ENCODE measurements around the gene RFX8.

RFX8 gene

GRCh38 chr2:101409699-101410098 is 65.2 kb downstream of the RFX8 start:
- Histone ChIP-seq H3K4me3 (ENCODE audit: low read length) (no peak overlapping the region), H3K4me2 (ENCODE audit: low read length) (no peak overlapping the region), H3K9me3 (ENCODE audit: control insufficient read depth, insufficient read depth, low read length) (no peaks in the 10 kb centered on the region), H3K27me3 (ENCODE audit: control insufficient read depth, low read length) (no peaks in the 10 kb centered on the region), H3K27ac (ENCODE audit: low read depth, low read length) (no peak overlapping the region), H3K36me3 (ENCODE audit: control insufficient read depth, low read length) (no peaks in the 10 kb centered on the region), H3F3A (ENCODE audit: control insufficient read depth, insufficient read depth) (no peaks in the 10 kb centered on the region), H3K4me1 (ENCODE audit: control insufficient read depth, low read length) (peaks cover 12% of the 10 kb centered on the region), H4K20me1 (ENCODE audit: control insufficient read depth, insufficient read depth, low read depth, low read length) (no peaks in the 10 kb centered on the region), H3K79me2 (ENCODE audit: control insufficient read depth, low read length) (no peaks in the 10 kb centered on the region), H3K9me2 (replicated peaks; ENCODE audit: control insufficient read depth, low read length) (no peaks in the 10 kb centered on the region)
- TF ChIP-seq EZH2phosphoT487 (IDR thresholded peaks at IDR 0.05; ENCODE audit: borderline replicate concordance, low read length) = no peak
- TF ChIP-seq, protein P1, sequence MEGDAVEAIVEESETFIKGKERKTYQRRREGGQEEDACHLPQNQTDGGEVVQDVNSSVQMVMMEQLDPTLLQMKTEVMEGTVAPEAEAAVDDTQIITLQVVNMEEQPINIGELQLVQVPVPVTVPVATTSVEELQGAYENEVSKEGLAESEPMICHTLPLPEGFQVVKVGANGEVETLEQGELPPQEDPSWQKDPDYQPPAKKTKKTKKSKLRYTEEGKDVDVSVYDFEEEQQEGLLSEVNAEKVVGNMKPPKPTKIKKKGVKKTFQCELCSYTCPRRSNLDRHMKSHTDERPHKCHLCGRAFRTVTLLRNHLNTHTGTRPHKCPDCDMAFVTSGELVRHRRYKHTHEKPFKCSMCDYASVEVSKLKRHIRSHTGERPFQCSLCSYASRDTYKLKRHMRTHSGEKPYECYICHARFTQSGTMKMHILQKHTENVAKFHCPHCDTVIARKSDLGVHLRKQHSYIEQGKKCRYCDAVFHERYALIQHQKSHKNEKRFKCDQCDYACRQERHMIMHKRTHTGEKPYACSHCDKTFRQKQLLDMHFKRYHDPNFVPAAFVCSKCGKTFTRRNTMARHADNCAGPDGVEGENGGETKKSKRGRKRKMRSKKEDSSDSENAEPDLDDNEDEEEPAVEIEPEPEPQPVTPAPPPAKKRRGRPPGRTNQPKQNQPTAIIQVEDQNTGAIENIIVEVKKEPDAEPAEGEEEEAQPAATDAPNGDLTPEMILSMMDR (IDR thresholded peaks at IDR 0.05; ENCODE audit: low read depth, low read length, poor library complexity, severe bottlenecking) = no peak

DNA sequence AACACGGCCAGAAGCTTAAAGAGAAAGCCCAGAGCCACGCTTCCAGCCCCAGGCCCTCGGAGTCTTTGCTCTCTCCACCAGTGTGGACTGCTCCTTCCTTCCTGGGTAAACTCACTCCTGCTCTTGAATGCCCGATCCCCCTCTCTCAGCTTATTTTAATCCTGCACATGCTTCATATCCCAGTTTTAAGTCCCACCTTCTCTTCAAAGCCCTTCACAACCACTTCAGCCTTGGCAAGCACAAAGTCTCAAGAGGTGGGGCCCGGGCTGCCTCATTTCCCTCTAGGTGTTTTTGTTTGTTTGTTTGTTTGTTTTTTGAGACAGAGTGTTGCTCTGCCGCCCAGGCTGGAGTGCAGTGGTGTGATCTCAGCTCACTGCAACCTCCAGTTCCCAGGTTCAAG is 66.0 kb downstream of the RFX8 start:
- no peaks in the 10 kb centered on the region for H3K79me2 ChIP-seq (ENCODE audit: control insufficient read depth, low read length)
- no peaks in the 10 kb centered on the region for H3K9me2 ChIP-seq (replicated peaks; ENCODE audit: control insufficient read depth, low read length)
- no peaks in the 10 kb centered on the region for H3K9me3 ChIP-seq (ENCODE audit: control insufficient read depth, insufficient read depth, low read length)
- H3K4me1 ChIP-seq (ENCODE audit: control insufficient read depth, low read length) = peaks cover 12% of the 10 kb centered on the region
- H3K4me2 ChIP-seq (ENCODE audit: low read length) = no peak overlapping the region
- no peaks in the 10 kb centered on the region for H3K36me3 ChIP-seq (ENCODE audit: control insufficient read depth, low read length)
- H3K4me3 ChIP-seq (ENCODE audit: low read length) = no peak overlapping the region
- no peaks in the 10 kb centered on the region for H3K27me3 ChIP-seq (ENCODE audit: control insufficient read depth, low read length)
- H3K27ac ChIP-seq (ENCODE audit: low read depth, low read length) = no peak overlapping the region
- H3F3A ChIP-seq (ENCODE audit: control insufficient read depth, insufficient read depth) = no peaks in the 10 kb centered on the region
- H4K20me1 ChIP-seq (ENCODE audit: control insufficient read depth, insufficient read depth, low read depth, low read length) = no peaks in the 10 kb centered on the region
- no peak for TF ChIP-seq EZH2phosphoT487 (IDR thresholded peaks at IDR 0.05; ENCODE audit: borderline replicate concordance, low read length)
- TF ChIP-seq, protein P1 (IDR thresholded peaks at IDR 0.05; ENCODE audit: low read depth, low read length, poor library complexity, severe bottlenecking) = no peak

DNA sequence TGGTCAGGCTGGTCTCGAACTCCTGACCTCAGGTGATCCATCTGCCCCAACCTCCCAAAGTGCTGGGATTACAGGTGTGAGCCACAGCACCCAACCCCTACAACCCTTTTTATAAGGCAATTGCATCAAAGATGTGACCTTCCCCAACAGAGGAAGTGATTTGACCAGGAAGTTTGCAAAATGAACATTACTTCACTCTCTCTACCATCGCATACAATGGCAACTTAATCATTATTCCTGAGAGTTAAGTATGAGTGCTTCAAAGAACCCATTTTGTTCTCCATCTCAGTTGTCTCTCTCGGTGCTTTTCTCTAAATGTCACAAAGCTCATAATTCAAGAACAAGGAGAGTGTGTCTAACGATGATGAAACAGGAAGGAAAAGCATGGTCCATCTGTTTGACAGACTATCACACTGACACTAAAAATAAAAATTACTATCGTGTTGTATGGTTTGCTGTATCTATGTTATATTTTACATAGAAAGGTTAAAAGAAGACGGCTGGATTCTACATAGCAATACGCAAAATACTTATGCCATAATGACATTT is 69.5 kb downstream of the RFX8 start:
- Histone ChIP-seq H3K9me2 (replicated peaks; ENCODE audit: control insufficient read depth, low read length) (no peaks in the 10 kb centered on the region), H3K27me3 (ENCODE audit: control insufficient read depth, low read length) (peaks cover 9% of the 10 kb centered on the region), H3K4me3 (ENCODE audit: low read length) (no peak overlapping the region), H3F3A (ENCODE audit: control insufficient read depth, insufficient read depth) (no peaks in the 10 kb centered on the region), H3K9me3 (ENCODE audit: control insufficient read depth, insufficient read depth, low read length) (no peaks in the 10 kb centered on the region), H3K27ac (ENCODE audit: low read depth, low read length) (no peak overlapping the region), H3K4me1 (ENCODE audit: control insufficient read depth, low read length) (peaks cover 31% of the 10 kb centered on the region), H4K20me1 (ENCODE audit: control insufficient read depth, insufficient read depth, low read depth, low read length) (no peaks in the 10 kb centered on the region), H3K36me3 (ENCODE audit: control insufficient read depth, low read length) (no peaks in the 10 kb centered on the region), H3K4me2 (ENCODE audit: low read length) (peak overlapping the region; percentile 40), H3K79me2 (ENCODE audit: control insufficient read depth, low read length) (no peaks in the 10 kb centered on the region)
- no peak for TF ChIP-seq EZH2phosphoT487 (IDR thresholded peaks at IDR 0.05; ENCODE audit: borderline replicate concordance, low read length)
- TF ChIP-seq, protein P1 (IDR thresholded peaks at IDR 0.05; ENCODE audit: low read depth, low read length, poor library complexity, severe bottlenecking) = no peak

Data from DOHH2 (cell line).